Panc1 (cell line): ENCODE measurements around the gene SIPA1L2. TPM values are rescaled to one million over a fixed set of nuclear protein-coding genes. Genes with fewer than 3 reads are reported as not detected.

Experiments
- ATAC-seq: fragments of 200-7000 bp; cut with Tn5 transposase; 2 replicates; pipeline ENCODE4 v1.9.1; 2020; ENCODE audit warnings: mild to moderate bottlenecking, moderate library complexity
- BruUV-seq: library from RNA; stranded (reverse); fragments of 400-500 nt; replicated peaks from 2 replicates; lab custom pipeline; 2021; lab: Mats Ljungman, UMichigan
- CTCF ChIA-PET: fragments of 300-600 bp; sonication (Branson Sonifier 250); formaldehyde crosslinking; loops from one replicate; lab custom pipeline; 2022; ENCODE audit warnings: antibody characterized with exemption; lab: Charles Lee
- POLR2A ChIA-PET: fragments of 300-600 bp; sonication (Branson Sonifier 250); formaldehyde crosslinking; loops from one replicate; lab custom pipeline; 2022; ENCODE audit warnings: antibody characterized with exemption; lab: Charles Lee
- DNase-seq: peaks from one replicate; pipeline ENCODE4 v3.0.0-alpha.2; 2010; ENCODE audit warnings: low read depth, low spot score
- H3K27ac ChIP-seq: 2 replicates; pipeline ENCODE4 v1.5.1; 2011; ENCODE audit warnings: mild to moderate bottlenecking, low read length, inconsistent platforms
- H3K27me3 ChIP-seq: fragments of 200-500 bp; sonication (Bioruptor generic); 2 replicates; pipeline ENCODE4 v1.6.0; 2014; ENCODE audit warnings: low read length, inconsistent platforms; ENCODE audit not compliant: control insufficient read depth, insufficient read depth
- H3K36me3 ChIP-seq: fragments of 200-500 bp; sonication (Bioruptor generic); 2 replicates; pipeline ENCODE4 v1.5.1; 2014; ENCODE audit warnings: inconsistent platforms, mild to moderate bottlenecking, low read length, moderate library complexity; ENCODE audit not compliant: control insufficient read depth, insufficient read depth
- H3K4me1 ChIP-seq: 2 replicates; pipeline ENCODE4 v1.5.1; 2011; ENCODE audit warnings: inconsistent platforms, mild to moderate bottlenecking, low read length, moderate library complexity; ENCODE audit not compliant: control insufficient read depth, insufficient read depth
- H3K4me3 ChIP-seq, 2 experiments: 2 replicates each; pipeline ENCODE4 v1.5.1; 2011 to 2012; ENCODE audit warnings: low read depth in 2 of 2, low read length in 2 of 2, mild to moderate bottlenecking in 2 of 2, inconsistent platforms in 1 of 2, moderate library complexity in 1 of 2
- H3K9me3 ChIP-seq: fragments of 200-500 bp; sonication (Bioruptor generic); 2 replicates; pipeline ENCODE4 v1.5.1; 2014; ENCODE audit warnings: low read depth, mild to moderate bottlenecking, inconsistent platforms, low read length, moderate library complexity; ENCODE audit not compliant: control insufficient read depth, insufficient read depth
- POLR2AphosphoS5 ChIP-seq: IDR thresholded peaks from 2 replicates; pipeline ENCODE4 v1.6.1; 2012; ENCODE audit warnings: mild to moderate bottlenecking, low read depth, low read length, moderate library complexity
- SIN3A ChIP-seq: IDR thresholded peaks from 2 replicates; pipeline ENCODE4 v1.6.1; 2012; ENCODE audit warnings: low read depth, mild to moderate bottlenecking, low read length, moderate library complexity, borderline replicate concordance; ENCODE audit not compliant: insufficient read depth
- TCF7L2 ChIP-seq: IDR thresholded peaks from 2 replicates; pipeline ENCODE4 v1.6.1; 2011; ENCODE audit warnings: mild to moderate bottlenecking, low read depth, low read length, inconsistent platforms
- in situ Hi-C: cut with HindIII; loops from 2 replicates; pipeline ENCODE4 v1.10.0; 2016; ENCODE audit warnings: low sequenced_read_pairs, low pct_unique_long_range_greater_than_20kb
- intact Hi-C: fragments of 100-400 bp; cut with micrococcal nuclease; formaldehyde crosslinking; loops from one replicate; pipeline ENCODE4 v1.10.0; 2022; ENCODE audit not compliant: unreplicated experiment
- total RNA-seq: library from RNA; stranded (reverse); gene quantifications from one replicate; pipeline ENCODE4 v1.2.1, GENCODE V29; 2021; ENCODE audit not compliant: unreplicated experiment
- TF ChIP-seq, protein P1 (sequence below): fragments of 450-650 bp; IDR thresholded peaks from 2 replicates; pipeline ENCODE4 v1.5.1; 2017; ENCODE audit warnings: mild to moderate bottlenecking
- TF ChIP-seq, protein P2 (sequence below), 2 experiments: IDR thresholded peaks; 2 replicates each; pipeline ENCODE4 v1.6.1; 2011 to 2012; ENCODE audit warnings: low read depth in 2 of 2, control low read depth in 1 of 2, low read length in 1 of 2, mild to moderate bottlenecking in 1 of 2, moderate library complexity in 1 of 2; ENCODE audit not compliant: insufficient read depth in 1 of 2

Gene SIPA1L2
- total RNA-seq, 1 experiment from 2014 or later: 5.2 TPM

DNA sequence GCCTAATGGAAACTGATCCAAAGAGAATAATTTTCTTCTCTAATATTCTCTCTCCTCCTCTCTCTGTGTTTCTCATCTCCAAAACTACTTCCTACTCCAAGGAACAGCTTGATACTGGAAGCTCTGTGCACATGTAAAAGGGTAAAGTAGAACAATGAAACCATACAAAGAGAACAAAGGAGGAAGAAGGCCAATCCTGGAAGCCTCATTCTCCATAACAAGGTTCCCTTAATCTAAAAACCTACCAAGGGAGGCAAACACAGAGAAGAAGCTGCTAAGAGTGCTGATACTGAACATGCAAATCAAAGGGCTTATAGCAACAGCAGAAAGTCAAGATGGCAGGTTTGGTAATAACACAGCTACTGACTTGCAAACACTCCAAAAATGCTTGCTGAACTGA, 44.4 kb downstream of the SIPA1L2 start:
- no peak for TF ChIP-seq TCF7L2
- TF ChIP-seq, protein P1, sequence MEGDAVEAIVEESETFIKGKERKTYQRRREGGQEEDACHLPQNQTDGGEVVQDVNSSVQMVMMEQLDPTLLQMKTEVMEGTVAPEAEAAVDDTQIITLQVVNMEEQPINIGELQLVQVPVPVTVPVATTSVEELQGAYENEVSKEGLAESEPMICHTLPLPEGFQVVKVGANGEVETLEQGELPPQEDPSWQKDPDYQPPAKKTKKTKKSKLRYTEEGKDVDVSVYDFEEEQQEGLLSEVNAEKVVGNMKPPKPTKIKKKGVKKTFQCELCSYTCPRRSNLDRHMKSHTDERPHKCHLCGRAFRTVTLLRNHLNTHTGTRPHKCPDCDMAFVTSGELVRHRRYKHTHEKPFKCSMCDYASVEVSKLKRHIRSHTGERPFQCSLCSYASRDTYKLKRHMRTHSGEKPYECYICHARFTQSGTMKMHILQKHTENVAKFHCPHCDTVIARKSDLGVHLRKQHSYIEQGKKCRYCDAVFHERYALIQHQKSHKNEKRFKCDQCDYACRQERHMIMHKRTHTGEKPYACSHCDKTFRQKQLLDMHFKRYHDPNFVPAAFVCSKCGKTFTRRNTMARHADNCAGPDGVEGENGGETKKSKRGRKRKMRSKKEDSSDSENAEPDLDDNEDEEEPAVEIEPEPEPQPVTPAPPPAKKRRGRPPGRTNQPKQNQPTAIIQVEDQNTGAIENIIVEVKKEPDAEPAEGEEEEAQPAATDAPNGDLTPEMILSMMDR: no peak
- TF ChIP-seq SIN3A: no peak
- TF ChIP-seq, protein P2, sequence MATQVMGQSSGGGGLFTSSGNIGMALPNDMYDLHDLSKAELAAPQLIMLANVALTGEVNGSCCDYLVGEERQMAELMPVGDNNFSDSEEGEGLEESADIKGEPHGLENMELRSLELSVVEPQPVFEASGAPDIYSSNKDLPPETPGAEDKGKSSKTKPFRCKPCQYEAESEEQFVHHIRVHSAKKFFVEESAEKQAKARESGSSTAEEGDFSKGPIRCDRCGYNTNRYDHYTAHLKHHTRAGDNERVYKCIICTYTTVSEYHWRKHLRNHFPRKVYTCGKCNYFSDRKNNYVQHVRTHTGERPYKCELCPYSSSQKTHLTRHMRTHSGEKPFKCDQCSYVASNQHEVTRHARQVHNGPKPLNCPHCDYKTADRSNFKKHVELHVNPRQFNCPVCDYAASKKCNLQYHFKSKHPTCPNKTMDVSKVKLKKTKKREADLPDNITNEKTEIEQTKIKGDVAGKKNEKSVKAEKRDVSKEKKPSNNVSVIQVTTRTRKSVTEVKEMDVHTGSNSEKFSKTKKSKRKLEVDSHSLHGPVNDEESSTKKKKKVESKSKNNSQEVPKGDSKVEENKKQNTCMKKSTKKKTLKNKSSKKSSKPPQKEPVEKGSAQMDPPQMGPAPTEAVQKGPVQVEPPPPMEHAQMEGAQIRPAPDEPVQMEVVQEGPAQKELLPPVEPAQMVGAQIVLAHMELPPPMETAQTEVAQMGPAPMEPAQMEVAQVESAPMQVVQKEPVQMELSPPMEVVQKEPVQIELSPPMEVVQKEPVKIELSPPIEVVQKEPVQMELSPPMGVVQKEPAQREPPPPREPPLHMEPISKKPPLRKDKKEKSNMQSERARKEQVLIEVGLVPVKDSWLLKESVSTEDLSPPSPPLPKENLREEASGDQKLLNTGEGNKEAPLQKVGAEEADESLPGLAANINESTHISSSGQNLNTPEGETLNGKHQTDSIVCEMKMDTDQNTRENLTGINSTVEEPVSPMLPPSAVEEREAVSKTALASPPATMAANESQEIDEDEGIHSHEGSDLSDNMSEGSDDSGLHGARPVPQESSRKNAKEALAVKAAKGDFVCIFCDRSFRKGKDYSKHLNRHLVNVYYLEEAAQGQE (IDR thresholded peaks at IDR 0.05; ENCODE audit: insufficient read depth in 1 of 2, low read depth in 2 of 2, low read length in 1 of 2): no peak
- TF ChIP-seq POLR2AphosphoS5: no peak
- intact Hi-C loops (no loop called here), in situ Hi-C loops (no loop called here)
- Histone ChIP-seq H3K9me3 (no peaks in the 10 kb centered on the region), H3K4me1 (no peaks in the 10 kb centered on the region), H3K36me3 (no peaks in the 10 kb centered on the region), H3K4me3 (no peak overlapping the region), H3K27me3 (no peaks in the 10 kb centered on the region), H3K27ac (no peak overlapping the region)
- ChIA-PET CTCF (no interaction called here), POLR2A (no interaction called here)
- no TSS peak for BruUV-seq
- DNase-seq (no peak), ATAC-seq (no peak)

DNA sequence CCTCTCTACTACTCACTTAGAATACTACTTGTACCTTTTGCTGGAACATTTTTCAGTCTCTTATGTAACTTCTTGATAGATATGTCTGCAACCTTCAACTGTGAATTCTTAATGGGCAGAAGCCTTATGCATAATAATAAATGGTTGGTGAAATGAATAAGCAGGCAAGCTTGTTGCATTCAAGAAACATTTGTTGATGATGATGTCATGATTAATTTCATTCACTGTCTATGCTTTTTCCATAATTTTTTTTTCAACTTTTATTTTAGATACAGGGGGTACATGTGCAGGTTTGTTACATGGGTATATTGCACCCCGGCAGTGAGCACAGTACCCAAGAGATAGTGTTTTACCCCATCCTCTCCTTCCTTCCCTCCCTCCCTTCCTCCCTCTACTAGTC, 48.0 kb downstream of the SIPA1L2 start:
- no peaks in the 10 kb centered on the region for H3K27me3 ChIP-seq
- no TSS peak for BruUV-seq
- H3K4me3 ChIP-seq: no peak overlapping the region
- in situ Hi-C loops (no loop called here), intact Hi-C loops (no loop called here)
- CTCF ChIA-PET: no interaction called here
- ATAC-seq: no peak
- TF ChIP-seq SIN3A (no peak), TCF7L2 (no peak), POLR2AphosphoS5 (no peak)
- TF ChIP-seq, protein P2 (IDR thresholded peaks at IDR 0.05; ENCODE audit: insufficient read depth in 1 of 2, low read depth in 2 of 2, low read length in 1 of 2): no peak
- TF ChIP-seq, protein P1: no peak
- H3K4me1 ChIP-seq: no peaks in the 10 kb centered on the region
- POLR2A ChIA-PET: no interaction called here
- no peak overlapping the region for H3K27ac ChIP-seq
- no peaks in the 10 kb centered on the region for H3K9me3 ChIP-seq
- DNase-seq: no peak
- no peaks in the 10 kb centered on the region for H3K36me3 ChIP-seq

Other genes starting within 250 kb of the SIPA1L2 start
- gene MAP10, start 175.3 kb upstream of the SIPA1L2 start, total RNA-seq: 1.5 TPM